MM.1S (cell line): ENCODE data around the gene IHH.

Experiments used
- DNase-seq: peaks from one replicate; pipeline ENCODE4 v3.0.0-alpha.2; 2015
- H2AFZ ChIP-seq: fragments of 300-600 bp; sonication (generic); 2 replicates; pipeline ENCODE4 v1.6.0; 2016; ENCODE audit warnings: antibody characterized with exemption, low read length
- H3F3A ChIP-seq: fragments of 300-600 bp; sonication (generic); 2 replicates; pipeline ENCODE4 v1.6.1; 2016; ENCODE audit warnings: mild to moderate bottlenecking, antibody characterized with exemption, low read length, moderate library complexity, mixed read lengths; ENCODE audit not compliant: insufficient read depth
- H3K27ac ChIP-seq: fragments of 300-600 bp; sonication (generic); 2 replicates; pipeline ENCODE4 v1.5.1; 2016; ENCODE audit warnings: mild to moderate bottlenecking, low read length
- H3K27me3 ChIP-seq: fragments of 300-600 bp; sonication (generic); replicated peaks from 2 replicates; pipeline ENCODE4 v1.6.0; 2016; ENCODE audit warnings: low read length; ENCODE audit not compliant: insufficient read depth
- H3K36me3 ChIP-seq: fragments of 300-600 bp; sonication (generic); replicated peaks from 2 replicates; pipeline ENCODE4 v1.6.1; 2016; ENCODE audit warnings: mild to moderate bottlenecking, low read length, mixed read lengths; ENCODE audit not compliant: insufficient read depth
- H3K4me1 ChIP-seq: fragments of 300-600 bp; sonication (generic); 2 replicates; pipeline ENCODE4 v1.6.1; 2016; ENCODE audit warnings: low read length, mixed read lengths
- H3K4me2 ChIP-seq: fragments of 300-600 bp; sonication (generic); 2 replicates; pipeline ENCODE4 v1.6.0; 2016; ENCODE audit warnings: low read depth, low read length
- H3K4me3 ChIP-seq: fragments of 300-600 bp; sonication (generic); 2 replicates; pipeline ENCODE4 v1.5.1; 2016; ENCODE audit warnings: low read length, mixed read lengths
- H3K79me2 ChIP-seq: fragments of 300-600 bp; sonication (generic); 2 replicates; pipeline ENCODE4 v1.6.1; 2016; ENCODE audit warnings: mixed run types, low read length, mixed read lengths
- H3K9ac ChIP-seq: fragments of 300-600 bp; sonication (generic); 2 replicates; pipeline ENCODE4 v1.6.1; 2016; ENCODE audit warnings: low read length, mixed read lengths
- H3K9me2 ChIP-seq: fragments of 300-600 bp; sonication (generic); replicated peaks from 2 replicates; pipeline ENCODE4 v1.6.1; 2016; ENCODE audit warnings: mild to moderate bottlenecking, low read length, mixed read lengths; ENCODE audit not compliant: insufficient read depth
- H3K9me3 ChIP-seq: fragments of 300-600 bp; sonication (generic); replicated peaks from 2 replicates; pipeline ENCODE4 v1.6.1; 2016; ENCODE audit warnings: mild to moderate bottlenecking, low read length, mixed read lengths; ENCODE audit not compliant: insufficient read depth
- H4K20me1 ChIP-seq: fragments of 300-600 bp; sonication (generic); 2 replicates; pipeline ENCODE4 v1.6.1; 2016; ENCODE audit warnings: mild to moderate bottlenecking, low read length, moderate library complexity, mixed read lengths; ENCODE audit not compliant: insufficient read depth
- CTCF ChIP-seq: fragments of 300-600 bp; sonication (generic); IDR thresholded peaks from 2 replicates; pipeline ENCODE4 v1.5.1; 2016; ENCODE audit warnings: antibody characterized with exemption, low read length, mixed read lengths
- EZH2 ChIP-seq: fragments of 300-600 bp; sonication (generic); optimal IDR thresholded peaks from 2 replicates; pipeline ENCODE3; 2017; ENCODE audit warnings: low read depth, mild to moderate bottlenecking, antibody characterized with exemption, low read length, mixed read lengths
- EZH2phosphoT487 ChIP-seq: fragments of 300-600 bp; sonication (generic); IDR thresholded peaks from 2 replicates; pipeline ENCODE4 v1.6.1; 2018; ENCODE audit warnings: antibody characterized with exemption, low read length

The IHH gene

GRCh38 chr2:219089330-219089729 lies 28.6 kb upstream of the IHH start:
- H3K27me3 ChIP-seq = no peaks in the 10 kb centered on the region
- H3K9ac ChIP-seq = no peak overlapping the region
- no peaks in the 10 kb centered on the region for H3K79me2 ChIP-seq
- H3K4me3 ChIP-seq = no peak overlapping the region
- no peak overlapping the region for H3K27ac ChIP-seq
- H3K9me2 ChIP-seq = no peaks in the 10 kb centered on the region
- no peak for DNase-seq
- no peaks in the 10 kb centered on the region for H3K9me3 ChIP-seq
- no peak for TF ChIP-seq CTCF
- no peak for TF ChIP-seq EZH2phosphoT487
- no peak for TF ChIP-seq EZH2
- H3K4me2 ChIP-seq = no peak overlapping the region
- no peak overlapping the region for H2AFZ ChIP-seq
- no peaks in the 10 kb centered on the region for H3F3A ChIP-seq
- no peaks in the 10 kb centered on the region for H3K36me3 ChIP-seq
- H3K4me1 ChIP-seq = no peaks in the 10 kb centered on the region
- no peaks in the 10 kb centered on the region for H4K20me1 ChIP-seq

- no peak overlapping the region for H3K4me3 ChIP-seq
- no peak overlapping the region for H3K4me2 ChIP-seq
- no peaks in the 10 kb centered on the region for H3K9me2 ChIP-seq
- H3K27me3 ChIP-seq = no peaks in the 10 kb centered on the region
- TF ChIP-seq EZH2phosphoT487 (no peak), EZH2 (no peak)
- H3F3A ChIP-seq = no peaks in the 10 kb centered on the region
- no peaks in the 10 kb centered on the region for H3K4me1 ChIP-seq
- no peak for DNase-seq
- H4K20me1 ChIP-seq = no peaks in the 10 kb centered on the region
- H3K27ac ChIP-seq = no peak overlapping the region
- no peaks in the 10 kb centered on the region for H3K79me2 ChIP-seq
- H3K36me3 ChIP-seq = no peaks in the 10 kb centered on the region
- H3K9me3 ChIP-seq = no peaks in the 10 kb centered on the region
- no peak overlapping the region for H3K9ac ChIP-seq
- no peak overlapping the region for H2AFZ ChIP-seq
Measured at GRCh38 chr2:219087848-219088247, 27.1 kb upstream of the IHH start.

- Histone ChIP-seq H3K27ac (no peak overlapping the region), H3K9me3 (no peaks in the 10 kb centered on the region), H2AFZ (no peak overlapping the region), H3K4me2 (no peak overlapping the region), H3K36me3 (no peaks in the 10 kb centered on the region), H3F3A (no peaks in the 10 kb centered on the region), H3K27me3 (no peaks in the 10 kb centered on the region), H3K4me1 (no peaks in the 10 kb centered on the region), H4K20me1 (no peaks in the 10 kb centered on the region), H3K9ac (no peak overlapping the region), H3K9me2 (no peaks in the 10 kb centered on the region), H3K4me3 (no peak overlapping the region), H3K79me2 (no peaks in the 10 kb centered on the region)
- no peak for TF ChIP-seq EZH2
- TF ChIP-seq EZH2phosphoT487 = no peak
- TF ChIP-seq CTCF = no peak
- no peak for DNase-seq
Measured at GRCh38 chr2:219087361-219087760, 26.6 kb upstream of the IHH start.

GRCh38 chr2:219086196-219086595 lies 25.5 kb upstream of the IHH start:
- TF ChIP-seq CTCF (no peak), EZH2phosphoT487 (no peak), EZH2 (no peak)
- Histone ChIP-seq H3K9me2 (no peaks in the 10 kb centered on the region), H4K20me1 (no peaks in the 10 kb centered on the region), H3F3A (no peaks in the 10 kb centered on the region), H3K4me2 (no peak overlapping the region), H3K79me2 (no peaks in the 10 kb centered on the region), H3K27ac (no peak overlapping the region), H3K36me3 (no peaks in the 10 kb centered on the region), H3K9ac (no peak overlapping the region), H2AFZ (no peak overlapping the region), H3K4me1 (no peaks in the 10 kb centered on the region), H3K9me3 (no peaks in the 10 kb centered on the region), H3K27me3 (no peaks in the 10 kb centered on the region), H3K4me3 (no peak overlapping the region)
- no peak for DNase-seq
